Measurements from ENCODE around the gene TBL1Y.
"Not testable (repeated sequence)": the region's sequence is repeated elsewhere in the genome, so short reads cannot be mapped to it uniquely, and the experiment has no call there.

TBL1Y gene

DNA sequence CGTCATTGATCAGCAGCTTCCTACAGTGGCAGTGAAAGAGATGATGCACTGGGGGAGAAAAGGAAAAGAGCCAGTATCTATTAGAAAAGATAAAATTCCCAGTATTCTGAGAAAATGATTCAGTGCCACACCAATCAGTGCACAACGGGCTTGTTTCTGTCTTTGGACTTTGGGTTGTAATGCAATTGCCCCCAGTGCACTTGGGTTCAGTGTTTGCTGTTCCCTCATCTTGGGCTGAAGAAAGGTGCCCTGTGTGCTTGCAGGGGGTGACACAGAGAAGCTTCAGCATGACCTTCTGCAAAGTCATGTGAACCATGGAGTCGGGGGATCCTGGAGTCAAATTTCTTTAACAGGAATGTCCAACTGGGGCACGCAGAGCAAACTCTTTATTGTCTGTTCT lies 131.5 kb downstream of the TBL1Y start:
- TF ChIP-seq SPI1 (IDR thresholded peaks at IDR 0.05; ENCODE audit: borderline replicate concordance, low read depth): no peak
- TF ChIP-seq POLR2AphosphoS5 (IDR thresholded peaks at IDR 0.05; ENCODE audit: low read depth): no peak
- TF ChIP-seq, protein P1, sequence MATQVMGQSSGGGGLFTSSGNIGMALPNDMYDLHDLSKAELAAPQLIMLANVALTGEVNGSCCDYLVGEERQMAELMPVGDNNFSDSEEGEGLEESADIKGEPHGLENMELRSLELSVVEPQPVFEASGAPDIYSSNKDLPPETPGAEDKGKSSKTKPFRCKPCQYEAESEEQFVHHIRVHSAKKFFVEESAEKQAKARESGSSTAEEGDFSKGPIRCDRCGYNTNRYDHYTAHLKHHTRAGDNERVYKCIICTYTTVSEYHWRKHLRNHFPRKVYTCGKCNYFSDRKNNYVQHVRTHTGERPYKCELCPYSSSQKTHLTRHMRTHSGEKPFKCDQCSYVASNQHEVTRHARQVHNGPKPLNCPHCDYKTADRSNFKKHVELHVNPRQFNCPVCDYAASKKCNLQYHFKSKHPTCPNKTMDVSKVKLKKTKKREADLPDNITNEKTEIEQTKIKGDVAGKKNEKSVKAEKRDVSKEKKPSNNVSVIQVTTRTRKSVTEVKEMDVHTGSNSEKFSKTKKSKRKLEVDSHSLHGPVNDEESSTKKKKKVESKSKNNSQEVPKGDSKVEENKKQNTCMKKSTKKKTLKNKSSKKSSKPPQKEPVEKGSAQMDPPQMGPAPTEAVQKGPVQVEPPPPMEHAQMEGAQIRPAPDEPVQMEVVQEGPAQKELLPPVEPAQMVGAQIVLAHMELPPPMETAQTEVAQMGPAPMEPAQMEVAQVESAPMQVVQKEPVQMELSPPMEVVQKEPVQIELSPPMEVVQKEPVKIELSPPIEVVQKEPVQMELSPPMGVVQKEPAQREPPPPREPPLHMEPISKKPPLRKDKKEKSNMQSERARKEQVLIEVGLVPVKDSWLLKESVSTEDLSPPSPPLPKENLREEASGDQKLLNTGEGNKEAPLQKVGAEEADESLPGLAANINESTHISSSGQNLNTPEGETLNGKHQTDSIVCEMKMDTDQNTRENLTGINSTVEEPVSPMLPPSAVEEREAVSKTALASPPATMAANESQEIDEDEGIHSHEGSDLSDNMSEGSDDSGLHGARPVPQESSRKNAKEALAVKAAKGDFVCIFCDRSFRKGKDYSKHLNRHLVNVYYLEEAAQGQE (IDR thresholded peaks at IDR 0.05; ENCODE audit: insufficient replicate concordance, low read depth): no peak
- no peak for TF ChIP-seq GABPA (IDR thresholded peaks at IDR 0.05; ENCODE audit: low read depth)
- TF ChIP-seq, protein P2, sequence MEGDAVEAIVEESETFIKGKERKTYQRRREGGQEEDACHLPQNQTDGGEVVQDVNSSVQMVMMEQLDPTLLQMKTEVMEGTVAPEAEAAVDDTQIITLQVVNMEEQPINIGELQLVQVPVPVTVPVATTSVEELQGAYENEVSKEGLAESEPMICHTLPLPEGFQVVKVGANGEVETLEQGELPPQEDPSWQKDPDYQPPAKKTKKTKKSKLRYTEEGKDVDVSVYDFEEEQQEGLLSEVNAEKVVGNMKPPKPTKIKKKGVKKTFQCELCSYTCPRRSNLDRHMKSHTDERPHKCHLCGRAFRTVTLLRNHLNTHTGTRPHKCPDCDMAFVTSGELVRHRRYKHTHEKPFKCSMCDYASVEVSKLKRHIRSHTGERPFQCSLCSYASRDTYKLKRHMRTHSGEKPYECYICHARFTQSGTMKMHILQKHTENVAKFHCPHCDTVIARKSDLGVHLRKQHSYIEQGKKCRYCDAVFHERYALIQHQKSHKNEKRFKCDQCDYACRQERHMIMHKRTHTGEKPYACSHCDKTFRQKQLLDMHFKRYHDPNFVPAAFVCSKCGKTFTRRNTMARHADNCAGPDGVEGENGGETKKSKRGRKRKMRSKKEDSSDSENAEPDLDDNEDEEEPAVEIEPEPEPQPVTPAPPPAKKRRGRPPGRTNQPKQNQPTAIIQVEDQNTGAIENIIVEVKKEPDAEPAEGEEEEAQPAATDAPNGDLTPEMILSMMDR (IDR thresholded peaks at IDR 0.05; ENCODE audit: insufficient read depth, low read length): no peak
- Histone ChIP-seq H3K27me3 (ENCODE audit: insufficient read depth, poor library complexity, severe bottlenecking) (no peaks in the 10 kb centered on the region), H3K4me3 (replicated peaks; ENCODE audit: insufficient read depth, low read length) (no peak overlapping the region), H3K27ac (replicated peaks) (no peak overlapping the region)
- no peak for DNase-seq (ENCODE audit: low read depth in 1 of 2, low spot score in 1 of 2)

- not testable (repeated sequence) for H3K27ac ChIP-seq (replicated peaks); H3K4me3 ChIP-seq (replicated peaks; ENCODE audit: insufficient read depth, low read length); H3K27me3 ChIP-seq (ENCODE audit: insufficient read depth, poor library complexity, severe bottlenecking); DNase-seq (ENCODE audit: low read depth in 1 of 2, low spot score in 1 of 2)
Measured at GRCh38 chrY:7052461-7052860, 142.0 kb downstream of the TBL1Y start.

- no peak for DNase-seq (ENCODE audit: low read depth in 1 of 2, low spot score in 1 of 2)
- TF ChIP-seq, protein P2 (IDR thresholded peaks at IDR 0.05; ENCODE audit: insufficient read depth, low read length): no peak
- TF ChIP-seq SPI1 (IDR thresholded peaks at IDR 0.05; ENCODE audit: borderline replicate concordance, low read depth) (no peak), GABPA (IDR thresholded peaks at IDR 0.05; ENCODE audit: low read depth) (no peak), POLR2AphosphoS5 (IDR thresholded peaks at IDR 0.05; ENCODE audit: low read depth) (no peak)
- TF ChIP-seq, protein P1 (IDR thresholded peaks at IDR 0.05; ENCODE audit: insufficient replicate concordance, low read depth): no peak
- H3K27me3 ChIP-seq (ENCODE audit: insufficient read depth, poor library complexity, severe bottlenecking): no peaks in the 10 kb centered on the region
- H3K4me3 ChIP-seq (replicated peaks; ENCODE audit: insufficient read depth, low read length): no peak overlapping the region
- H3K27ac ChIP-seq (replicated peaks): no peak overlapping the region
Measured at GRCh38 chrY:7056886-7057285, 146.4 kb downstream of the TBL1Y start.

DNA sequence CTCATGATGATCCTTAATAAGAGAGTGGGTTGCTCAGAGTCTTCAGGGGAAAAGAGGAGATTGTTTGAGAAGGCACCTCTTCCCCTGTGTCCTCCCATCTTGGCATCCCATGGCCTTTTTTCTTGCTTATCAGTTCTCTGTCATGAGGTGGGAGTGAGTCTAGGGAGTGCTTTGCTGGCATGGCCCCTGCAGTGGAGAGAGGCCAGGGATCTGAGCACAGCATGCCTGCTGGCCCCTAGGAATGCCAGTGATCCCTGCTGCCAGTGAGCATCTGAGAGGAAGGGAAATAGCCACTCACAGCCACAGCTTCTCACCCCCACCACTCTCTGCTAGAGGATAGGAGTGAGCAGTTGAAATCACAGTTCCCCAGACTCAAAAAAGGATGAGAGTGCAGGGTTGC lies 168.2 kb downstream of the TBL1Y start:
- TF ChIP-seq SPI1 (IDR thresholded peaks at IDR 0.05; ENCODE audit: borderline replicate concordance, low read depth) (no peak), POLR2AphosphoS5 (IDR thresholded peaks at IDR 0.05; ENCODE audit: low read depth) (no peak), GABPA (IDR thresholded peaks at IDR 0.05; ENCODE audit: low read depth) (no peak)
- TF ChIP-seq, protein P1 (IDR thresholded peaks at IDR 0.05; ENCODE audit: insufficient replicate concordance, low read depth): no peak
- TF ChIP-seq, protein P2 (IDR thresholded peaks at IDR 0.05; ENCODE audit: insufficient read depth, low read length): no peak
- DNase-seq (ENCODE audit: low read depth in 1 of 2, low spot score in 1 of 2): no peak
- Histone ChIP-seq H3K27ac (replicated peaks) (no peak overlapping the region), H3K27me3 (ENCODE audit: insufficient read depth, poor library complexity, severe bottlenecking) (no peaks in the 10 kb centered on the region), H3K4me3 (replicated peaks; ENCODE audit: insufficient read depth, low read length) (no peak overlapping the region)

GRCh38 chrY:7080548-7080947 lies 170.1 kb downstream of the TBL1Y start:
- DNase-seq (ENCODE audit: low read depth in 1 of 2, low spot score in 1 of 2); H3K4me3 ChIP-seq (replicated peaks; ENCODE audit: insufficient read depth, low read length); H3K27me3 ChIP-seq (ENCODE audit: insufficient read depth, poor library complexity, severe bottlenecking); H3K27ac ChIP-seq (replicated peaks): not testable (repeated sequence)

Data from HL-60 (cell line).